Thyroid gland (tissue), 4 donors: ENCODE results near the gene MEIS3. TPM values are rescaled to one million over a fixed set of nuclear protein-coding genes. Genes with fewer than 3 reads are reported as not detected.

Experiments
- DNase-seq, 2 donors: peaks; one replicate each; pipeline ENCODE4 v3.0.0-alpha.2; 2019
- H3K27ac ChIP-seq, 3 donors: fragments of 200-600 bp; sonication (generic); 1 replicate in 2 of 3; 2 replicates in 1 of 3; pipeline ENCODE4 v1.5.1; 2016 to 2019; ENCODE audit warnings: mild to moderate bottlenecking in 1 of 3, moderate library complexity in 1 of 3
- H3K27me3 ChIP-seq: fragments of 200-600 bp; sonication (generic); one replicate; pipeline ENCODE4 v1.5.1; 2019
- H3K36me3 ChIP-seq, 2 donors: fragments of 200-600 bp; sonication (generic); one replicate each; pipeline ENCODE4 v1.5.1; 2016 to 2019
- H3K4me1 ChIP-seq, 2 donors: fragments of 200-600 bp; sonication (generic); one replicate each; pipeline ENCODE4 v1.5.1; 2017 to 2019
- H3K4me3 ChIP-seq, 3 donors: fragments of 200-600 bp; sonication (generic); replicated peaks in 1 of 3; 1 replicate in 2 of 3; 2 replicates in 1 of 3; pipeline ENCODE4 v1.5.1; 2016; ENCODE audit warnings: mild to moderate bottlenecking in 1 of 3
- H3K9me3 ChIP-seq: fragments of 200-600 bp; sonication (generic); one replicate; pipeline ENCODE4 v1.5.1; 2017
- CTCF ChIP-seq, 6 experiments: fragments of 200-600 bp in 3 of 6; fragments of 450-650 bp in 3 of 6; sonication (generic) in 3 of 6; IDR thresholded peaks; one replicate each; pipeline ENCODE4 v1.5.1; 2016 to 2019; ENCODE audit warnings: antibody characterized with exemption in 6 of 6, mild to moderate bottlenecking in 2 of 6, inconsistent platforms in 1 of 6, moderate library complexity in 1 of 6
- POLR2A ChIP-seq, 2 donors: fragments of 450-650 bp; IDR thresholded peaks; one replicate each; pipeline ENCODE4 v1.6.1; 2017; ENCODE audit warnings: antibody characterized with exemption in 2 of 2, mild to moderate bottlenecking in 2 of 2, moderate library complexity in 1 of 2
- WGBS, 2 donors: methylation state at CpG; one replicate each; pipeline ENCODE4 v1.1.5; 2017; 5-methylcytosine and 5-hydroxymethylcytosine counted together
- intact Hi-C: fragments of 100-400 bp; cut with DNase I; formaldehyde crosslinking; loops from one replicate; pipeline ENCODE4 v1.15.1; 2023
- total RNA-seq, 4 donors: library from RNA; depleted of rRNA; stranded (reverse); fragments of >200 nt; gene quantifications; one replicate each; pipeline ENCODE4 v1.2.3, GENCODE V29; 2016

Gene MEIS3
- total RNA-seq, 4 donors from 2014 or later: 3.6 to 15.3 (median 6.1) TPM

DNA sequence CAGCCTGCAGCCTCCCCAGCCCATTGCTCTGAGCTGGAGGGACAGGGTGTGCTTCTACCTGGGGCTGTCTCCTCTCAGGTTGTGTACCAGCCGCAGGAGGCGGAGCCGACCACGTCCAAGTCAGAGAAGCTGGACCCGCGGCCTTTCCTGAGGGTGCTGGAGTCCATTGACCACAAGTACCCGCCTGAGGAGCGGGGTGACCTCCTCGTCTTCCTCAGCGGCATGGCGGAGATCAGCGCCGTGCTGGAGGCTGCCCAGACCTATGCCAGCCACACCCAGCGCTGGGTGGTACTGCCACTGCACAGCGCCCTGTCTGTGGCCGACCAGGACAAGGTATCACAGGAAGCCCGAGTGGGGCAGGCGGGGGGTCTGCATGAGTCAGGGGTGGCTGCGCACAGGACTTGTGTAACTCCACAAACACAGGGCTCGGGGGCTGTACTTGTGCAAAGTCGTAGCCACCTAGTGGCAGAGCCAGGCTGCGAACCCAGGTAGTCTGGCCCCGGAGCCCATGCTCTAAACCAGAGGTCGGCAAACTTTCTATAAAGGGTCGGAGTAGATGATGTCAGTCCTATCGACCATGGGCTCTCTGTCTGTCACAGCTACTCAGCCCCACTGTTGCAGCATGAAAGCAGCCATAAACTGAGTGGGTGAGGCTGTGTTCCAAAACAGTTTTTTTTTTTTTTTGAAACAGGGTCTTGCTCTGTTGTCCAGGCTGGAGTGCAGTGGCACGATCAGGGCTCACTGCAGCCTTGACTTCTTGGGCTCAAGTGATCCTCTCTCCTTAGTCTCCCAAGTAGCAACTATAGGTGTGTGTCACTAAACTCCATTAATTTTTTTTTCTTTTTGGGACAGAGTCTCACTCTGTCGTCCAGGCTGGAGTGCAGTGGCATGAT lies 61.3 kb downstream of the MEIS3 start:
- peaks cover 69 to 89% of the 10 kb centered on the region in 2 donors for H3K36me3 ChIP-seq
- no peaks in the 10 kb centered on the region for H3K27me3 ChIP-seq
- no peak overlapping the region for H3K4me3 ChIP-seq
- intact Hi-C loops: no loop called here
- H3K9me3 ChIP-seq: no peaks in the 10 kb centered on the region
- 95 to 100% methylated on average over 14 to 15 of the region's 28 CpGs for WGBS, 2 donors
- TF ChIP-seq POLR2A (IDR thresholded peaks at IDR 0.05): no peak
- TF ChIP-seq CTCF (IDR thresholded peaks at IDR 0.05): no peak
- no peak for DNase-seq
- no peaks in the 10 kb centered on the region for H3K4me1 ChIP-seq
- no peak overlapping the region for H3K27ac ChIP-seq

- TF ChIP-seq CTCF (IDR thresholded peaks at IDR 0.05): no peak
- no peak for TF ChIP-seq POLR2A (IDR thresholded peaks at IDR 0.05)
- no peaks in the 10 kb centered on the region for H3K4me1 ChIP-seq
- peak overlapping the region in 1 of 3 donors; percentile 43 for H3K27ac ChIP-seq
- 67 to 75% methylated on average over 6 of the region's 6 CpGs for WGBS, 2 donors
- H3K27me3 ChIP-seq: no peaks in the 10 kb centered on the region
- DNase-seq: peak; percentile 55 to 66
- peaks cover 60 to 83% of the 10 kb centered on the region in 2 donors for H3K36me3 ChIP-seq
- H3K9me3 ChIP-seq: no peaks in the 10 kb centered on the region
- intact Hi-C loops: no loop called here
- no peak overlapping the region for H3K4me3 ChIP-seq
Measured at GRCh38 chr19:47356900-47357299, 62.4 kb downstream of the MEIS3 start.

GRCh38 chr19:47353307-47353712 lies 66.0 kb downstream of the MEIS3 start:
- Histone ChIP-seq H3K27ac (no peak overlapping the region), H3K9me3 (no peaks in the 10 kb centered on the region), H3K27me3 (no peaks in the 10 kb centered on the region), H3K4me1 (peaks cover 7 to 13% of the 10 kb centered on the region in 2 donors), H3K4me3 (no peak overlapping the region), H3K36me3 (peaks cover 32 to 51% of the 10 kb centered on the region in 2 donors)
- WGBS, 2 donors: 56 to 87% methylated on average over 20 to 22 of the region's 24 CpGs
- intact Hi-C loops: no loop called here
- DNase-seq: peak; percentile 40 to 72
- no peak for TF ChIP-seq POLR2A (IDR thresholded peaks at IDR 0.05)
- TF ChIP-seq CTCF (IDR thresholded peaks at IDR 0.05): no peak

Other genes starting within 250 kb of the MEIS3 start
- gene BBC3, start 188.3 kb downstream of the MEIS3 start, total RNA-seq: 1 to 10 TPM; 2.4 to 7.7 (median 4.9) TPM
- 10 to 100 TPM; 16.1 to 21.9 (median 17.8) TPM for gene CCDC9, start 163.0 kb downstream of the MEIS3 start, total RNA-seq
- 10 to 100 TPM in 1 of 4 donors, 1 to 10 TPM in 3; 4.3 to 10.6 (median 8.2) TPM for gene INAFM1, start 144.6 kb downstream of the MEIS3 start, total RNA-seq
- 1 to 10 TPM; 1.2 to 3.5 (median 1.8) TPM for gene C5AR1, start 109.7 kb downstream of the MEIS3 start, total RNA-seq
- 1 to 10 TPM in 2 of 4 donors, under 1 TPM in 2; 0.11 to 3.8 (median 2.0) TPM for gene C5AR2, start 87.4 kb downstream of the MEIS3 start, total RNA-seq
- gene DHX34, start 70.2 kb downstream of the MEIS3 start, total RNA-seq: 10 to 100 TPM; 15.2 to 20.1 (median 17.3) TPM
- gene SLC8A2, start 52.4 kb upstream of the MEIS3 start, total RNA-seq: under 1 TPM in 2 of 4 donors, not detected in 2; 0.29 to 0.59 TPM
- 1 to 10 TPM; 7.0 to 8.9 (median 7.3) TPM for gene KPTN, start 64.7 kb upstream of the MEIS3 start, total RNA-seq
- gene NAPA, start 95.5 kb upstream of the MEIS3 start, total RNA-seq: 100 to 1,000 TPM; 146 to 354 (median 213) TPM
- 1 to 10 TPM in 1 of 4 donors, under 1 TPM in 2, not detected in 1; 0.40 to 1.1 (median 0.56) TPM for gene ZNF541, start 153.6 kb upstream of the MEIS3 start, total RNA-seq
- 10 to 100 TPM in 3 of 4 donors, 1 to 10 TPM in 1; 5.8 to 15.2 (median 13.2) TPM for gene BICRA, start 189.6 kb upstream of the MEIS3 start, total RNA-seq